SK-N-SH (cell line): ENCODE results near the gene RIMS1. TPM values are rescaled to one million over a fixed set of nuclear protein-coding genes. Genes with fewer than 3 reads are reported as not detected.

Experiments used
- CTCF ChIA-PET: fragments of 300-600, 350-600 bp; formaldehyde crosslinking; extraction: SDS; loops from one replicate; lab custom pipeline; 2021; lab: Yijun Ruan, JAX
- POLR2A ChIA-PET: fragments of 350-600 bp; sonication (Branson Sonifier 250); formaldehyde crosslinking; extraction: SDS; loops from one replicate; lab custom pipeline; 2020; ENCODE audit warnings: antibody characterized with exemption, inconsistent platforms; lab: Yijun Ruan, JAX
- DNase-seq: peaks from one replicate; pipeline ENCODE4 v3.0.0; 2012
- H2AFZ ChIP-seq: fragments of 200-600 bp; sonication (generic); 2 replicates; pipeline ENCODE4 v1.8.1; 2016; ENCODE audit warnings: antibody characterized with exemption, mild to moderate bottlenecking, low read depth
- H3F3A ChIP-seq: fragments of 200-600 bp; sonication (generic); replicated peaks from 2 replicates; pipeline ENCODE3; 2016; ENCODE audit warnings: antibody characterized with exemption, mild to moderate bottlenecking; ENCODE audit not compliant: insufficient read depth
- H3K27ac ChIP-seq, 2 experiments: fragments of 200-500 bp in 1 of 2; fragments of 200-600 bp in 1 of 2; sonication (Bioruptor generic) in 1 of 2; sonication (generic), shearing (Covaris generic) in 1 of 2; 2 replicates each; pipeline versions ENCODE4 v1.5.1 to v1.6.1; 2014 to 2016; ENCODE audit warnings: low read depth in 2 of 2, inconsistent platforms in 1 of 2, low read length in 1 of 2, mild to moderate bottlenecking in 1 of 2, mixed read lengths in 1 of 2
- H3K27me3 ChIP-seq: fragments of 200-600 bp; sonication (generic), shearing (Covaris generic); 2 replicates; pipeline ENCODE4 v1.6.1; 2016; ENCODE audit warnings: mixed run types; ENCODE audit not compliant: insufficient read depth
- H3K36me3 ChIP-seq, 2 experiments: fragments of 200-500 bp in 1 of 2; fragments of 200-600 bp in 1 of 2; sonication (Bioruptor generic) in 1 of 2; sonication (generic) in 1 of 2; replicated peaks in 1 of 2; 2 replicates each; pipeline versions ENCODE3 to v1.5.1; 2014 to 2016; ENCODE audit warnings: low read length in 1 of 2, mild to moderate bottlenecking in 1 of 2; ENCODE audit not compliant: insufficient read depth in 2 of 2, control insufficient read depth in 1 of 2
- H3K4me1 ChIP-seq, 2 experiments: fragments of 200-500 bp in 1 of 2; fragments of 200-600 bp in 1 of 2; sonication (Bioruptor generic) in 1 of 2; sonication (generic), shearing (Covaris generic) in 1 of 2; 2 replicates each; pipeline versions ENCODE4 v1.5.1 to v1.6.1; 2014 to 2016; ENCODE audit warnings: low read depth in 1 of 2, low read length in 1 of 2, mixed run types in 1 of 2; ENCODE audit not compliant: insufficient read depth in 2 of 2, control insufficient read depth in 1 of 2
- H3K4me2 ChIP-seq: fragments of 200-600 bp; sonication (generic), shearing (Covaris generic); 2 replicates; pipeline ENCODE4 v1.6.1; 2017; ENCODE audit warnings: mixed run types
- H3K4me3 ChIP-seq, 2 experiments: fragments of 200-500 bp in 1 of 2; fragments of 200-600 bp in 1 of 2; sonication (Bioruptor generic) in 1 of 2; sonication (generic), shearing (Covaris generic) in 1 of 2; 2 replicates each; pipeline versions ENCODE4 v1.5.1 to v1.8.1; 2014 to 2016; ENCODE audit warnings: low read depth in 2 of 2, inconsistent platforms in 1 of 2, low read length in 1 of 2, mild to moderate bottlenecking in 1 of 2, mixed read lengths in 1 of 2, moderate library complexity in 1 of 2
- H3K79me2 ChIP-seq: fragments of 200-600 bp; sonication (generic); 2 replicates; pipeline ENCODE4 v1.8.1; 2017; ENCODE audit warnings: mild to moderate bottlenecking; ENCODE audit not compliant: insufficient read depth
- H3K9ac ChIP-seq: fragments of 200-600 bp; sonication (generic); 2 replicates; pipeline ENCODE4 v1.6.1; 2017; ENCODE audit warnings: mixed run types
- H3K9me2 ChIP-seq: fragments of 200-600 bp; sonication (generic); 2 replicates; pipeline ENCODE4 v1.6.1; 2017; ENCODE audit warnings: mixed run types
- H3K9me3 ChIP-seq: fragments of 200-600 bp; sonication (generic); 2 replicates; pipeline ENCODE4 v1.6.1; 2017; ENCODE audit warnings: mixed run types, mild to moderate bottlenecking, moderate library complexity
- H4K20me1 ChIP-seq: fragments of 200-600 bp; sonication (generic); 2 replicates; pipeline ENCODE4 v1.6.1; 2017; ENCODE audit warnings: mild to moderate bottlenecking, mixed run types; ENCODE audit not compliant: insufficient read depth
- CHD2 ChIP-seq: fragments of 150-350 bp; IDR thresholded peaks from 2 replicates; pipeline ENCODE4 v1.6.1; 2018; ENCODE audit warnings: low read length; ENCODE audit not compliant: partially characterized antibody
- EP300 ChIP-seq, 2 experiments: IDR thresholded peaks; 2 replicates each; pipeline versions ENCODE4 v1.4.0 to v1.6.1; 2012; ENCODE audit warnings: borderline replicate concordance in 1 of 2, low read depth in 1 of 2, low read length in 1 of 2
- EZH2phosphoT487 ChIP-seq: fragments of 200-600 bp; sonication (generic); IDR thresholded peaks from 2 replicates; pipeline ENCODE4 v1.6.1; 2017; ENCODE audit warnings: low read depth, mixed run types, mild to moderate bottlenecking, antibody characterized with exemption, moderate library complexity, borderline replicate concordance
- FOSL2 ChIP-seq: IDR thresholded peaks from 2 replicates; pipeline ENCODE4 v1.4.0; 2012; ENCODE audit warnings: low read depth, mild to moderate bottlenecking, moderate library complexity, borderline replicate concordance
- GATA2 ChIP-seq: sonication (generic); formaldehyde crosslinking; IDR thresholded peaks from 2 replicates; pipeline ENCODE4 v1.5.0; 2020; ENCODE audit warnings: mild to moderate bottlenecking, missing genetic modification reagents
- MEF2A ChIP-seq: IDR thresholded peaks from 2 replicates; pipeline ENCODE4 v1.4.0; 2012; ENCODE audit warnings: low read depth, borderline replicate concordance
- MXI1 ChIP-seq: IDR thresholded peaks from 2 replicates; pipeline ENCODE4 v1.6.1; 2012; ENCODE audit warnings: mild to moderate bottlenecking, low read depth, low read length, improper control_type of control experiment
- NFIC ChIP-seq: IDR thresholded peaks from 2 replicates; pipeline ENCODE4 v1.4.0; 2012; ENCODE audit warnings: borderline replicate concordance
- POLR2AphosphoS5 ChIP-seq: IDR thresholded peaks from 2 replicates; pipeline ENCODE4 v1.6.1; 2012; ENCODE audit warnings: low read depth, low read length
- RAD21 ChIP-seq: IDR thresholded peaks from 2 replicates; pipeline ENCODE4 v1.6.1; 2012; ENCODE audit warnings: mild to moderate bottlenecking, low read length
- RCOR1 ChIP-seq: fragments of 150-350 bp; IDR thresholded peaks from 2 replicates; pipeline ENCODE4 v1.6.1; 2017; ENCODE audit warnings: antibody characterized with exemption, low read length
- RXRA ChIP-seq: IDR thresholded peaks from 2 replicates; pipeline ENCODE4 v1.4.0; 2012; ENCODE audit warnings: low read depth, mild to moderate bottlenecking, borderline replicate concordance
- SIN3A ChIP-seq: IDR thresholded peaks from 2 replicates; pipeline ENCODE4 v1.6.1; 2012; ENCODE audit warnings: low read depth, mild to moderate bottlenecking, low read length, moderate library complexity, borderline replicate concordance
- SMC3 ChIP-seq: IDR thresholded peaks from 2 replicates; pipeline ENCODE4 v1.6.1; 2012; ENCODE audit warnings: low read depth, low read length, improper control_type of control experiment
- TAF1 ChIP-seq: IDR thresholded peaks from 2 replicates; pipeline ENCODE4 v1.6.1; 2012; ENCODE audit warnings: low read depth, mild to moderate bottlenecking, low read length, moderate library complexity, borderline replicate concordance
- YY1 ChIP-seq: IDR thresholded peaks from 2 replicates; pipeline ENCODE4 v1.4.0; 2012; ENCODE audit warnings: low read depth, mild to moderate bottlenecking
- WGBS: methylation state at CpG from one replicate; pipeline ENCODE4 v1.1.6; 2017; ENCODE audit warnings: low lambda C conversion rate; 5-methylcytosine and 5-hydroxymethylcytosine counted together
- polyA plus RNA-seq, 3 experiments: library from polyadenylated mRNA; depleted of rRNA; stranded (reverse); fragments of >200 nt; gene quantifications; 2 replicates each; pipeline ENCODE4 v1.2.3, GENCODE V29; 2012
- TF ChIP-seq, protein P1 (sequence below): IDR thresholded peaks from 2 replicates; pipeline ENCODE4 v1.6.1; 2012; ENCODE audit warnings: mild to moderate bottlenecking, low read depth, low read length, moderate library complexity
- TF ChIP-seq, protein P2 (sequence below): fragments of 150-350 bp; IDR thresholded peaks from 2 replicates; pipeline ENCODE4 v1.6.1; 2017; ENCODE audit warnings: antibody characterized with exemption, low read length, low read depth, borderline replicate concordance
- TF ChIP-seq, protein P3 (sequence below): IDR thresholded peaks from 2 replicates; pipeline ENCODE4 v1.4.0; 2012; ENCODE audit warnings: low read depth, borderline replicate concordance
- TF ChIP-seq, protein P4 (sequence below): IDR thresholded peaks from 2 replicates; pipeline ENCODE4 v1.4.0; 2012; ENCODE audit warnings: low read depth
- TF ChIP-seq, protein P5 (sequence below): IDR thresholded peaks from 2 replicates; pipeline ENCODE4 v1.4.0; 2012; ENCODE audit warnings: low read depth, borderline replicate concordance

Gene RIMS1
- polyA plus RNA-seq, 1 of the 3 experiments (the other 2 are of a cell fraction) = 0.20 TPM

DNA sequence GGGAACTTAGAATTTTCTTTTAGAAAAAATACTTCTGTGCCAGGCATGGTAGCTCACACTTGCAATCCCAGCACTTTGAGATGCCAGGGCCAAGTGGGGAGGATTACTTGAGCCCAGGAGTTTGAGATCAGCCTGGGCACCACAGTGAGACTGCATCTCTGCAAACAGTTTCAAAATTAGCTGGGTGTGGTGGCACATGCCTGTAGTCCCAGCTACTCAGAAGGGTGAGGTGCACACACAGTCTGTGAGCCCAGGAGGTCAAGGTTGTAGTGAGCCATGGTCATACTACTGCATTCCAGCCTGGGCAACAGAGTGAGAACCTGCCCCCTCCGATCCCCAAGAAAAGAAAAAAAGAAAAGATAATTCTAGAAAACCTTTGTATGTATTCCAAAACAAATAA, 389.5 kb downstream of the RIMS1 start:
- Histone ChIP-seq H3K4me1 (peaks cover 0 to 3% of the 10 kb centered on the region in 2 experiments; a peak in 2 of 4 replicates), H3K9me3 (no peaks in the 10 kb centered on the region), H4K20me1 (no peaks in the 10 kb centered on the region), H3F3A (peaks cover 6% of the 10 kb centered on the region), H3K36me3 (no peaks in the 10 kb centered on the region), H3K4me3 (no peak overlapping the region), H3K79me2 (no peaks in the 10 kb centered on the region), H3K27me3 (no peaks in the 10 kb centered on the region), H3K4me2 (no peak overlapping the region), H3K9me2 (no peaks in the 10 kb centered on the region), H3K9ac (no peak overlapping the region), H3K27ac (no peak overlapping the region), H2AFZ (no peak overlapping the region)
- ChIA-PET CTCF (no interaction called here), POLR2A (no interaction called here)
- DNase-seq = no peak
- 82% methylated on average over 1 of the region's 1 CpG for WGBS
- TF ChIP-seq EZH2phosphoT487 (no peak), NFIC (no peak), YY1 (no peak), SIN3A (no peak), RXRA (no peak), GATA2 (CRISPR knock-in tag) (no peak), TAF1 (no peak), RAD21 (no peak), MEF2A (no peak), POLR2AphosphoS5 (no peak), MXI1 (no peak), EP300 (IDR thresholded peaks at IDR 0.05; ENCODE audit: borderline replicate concordance in 1 of 2, low read depth in 1 of 2, low read length in 1 of 2) (no peak)
- TF ChIP-seq, protein P1, sequence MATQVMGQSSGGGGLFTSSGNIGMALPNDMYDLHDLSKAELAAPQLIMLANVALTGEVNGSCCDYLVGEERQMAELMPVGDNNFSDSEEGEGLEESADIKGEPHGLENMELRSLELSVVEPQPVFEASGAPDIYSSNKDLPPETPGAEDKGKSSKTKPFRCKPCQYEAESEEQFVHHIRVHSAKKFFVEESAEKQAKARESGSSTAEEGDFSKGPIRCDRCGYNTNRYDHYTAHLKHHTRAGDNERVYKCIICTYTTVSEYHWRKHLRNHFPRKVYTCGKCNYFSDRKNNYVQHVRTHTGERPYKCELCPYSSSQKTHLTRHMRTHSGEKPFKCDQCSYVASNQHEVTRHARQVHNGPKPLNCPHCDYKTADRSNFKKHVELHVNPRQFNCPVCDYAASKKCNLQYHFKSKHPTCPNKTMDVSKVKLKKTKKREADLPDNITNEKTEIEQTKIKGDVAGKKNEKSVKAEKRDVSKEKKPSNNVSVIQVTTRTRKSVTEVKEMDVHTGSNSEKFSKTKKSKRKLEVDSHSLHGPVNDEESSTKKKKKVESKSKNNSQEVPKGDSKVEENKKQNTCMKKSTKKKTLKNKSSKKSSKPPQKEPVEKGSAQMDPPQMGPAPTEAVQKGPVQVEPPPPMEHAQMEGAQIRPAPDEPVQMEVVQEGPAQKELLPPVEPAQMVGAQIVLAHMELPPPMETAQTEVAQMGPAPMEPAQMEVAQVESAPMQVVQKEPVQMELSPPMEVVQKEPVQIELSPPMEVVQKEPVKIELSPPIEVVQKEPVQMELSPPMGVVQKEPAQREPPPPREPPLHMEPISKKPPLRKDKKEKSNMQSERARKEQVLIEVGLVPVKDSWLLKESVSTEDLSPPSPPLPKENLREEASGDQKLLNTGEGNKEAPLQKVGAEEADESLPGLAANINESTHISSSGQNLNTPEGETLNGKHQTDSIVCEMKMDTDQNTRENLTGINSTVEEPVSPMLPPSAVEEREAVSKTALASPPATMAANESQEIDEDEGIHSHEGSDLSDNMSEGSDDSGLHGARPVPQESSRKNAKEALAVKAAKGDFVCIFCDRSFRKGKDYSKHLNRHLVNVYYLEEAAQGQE = no peak

DNA sequence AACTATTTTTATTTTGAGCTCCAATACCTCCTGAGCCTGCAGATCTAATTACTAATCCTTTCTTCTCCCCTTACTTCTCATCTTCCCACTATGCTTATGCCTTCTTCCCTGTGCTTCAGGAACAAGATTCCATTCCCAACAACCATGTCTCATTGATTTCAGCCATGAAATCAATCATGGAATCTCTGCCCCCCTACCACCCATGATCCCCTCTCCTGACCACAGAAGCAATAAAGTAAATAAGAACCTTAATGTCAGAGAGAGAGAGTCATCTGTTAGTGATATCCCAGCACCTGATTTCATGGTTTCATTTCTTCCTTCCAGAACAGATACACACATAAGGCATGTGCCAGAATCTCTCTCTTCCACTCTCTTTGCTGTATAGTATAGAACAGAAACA, 395.9 kb downstream of the RIMS1 start:
- no peaks in the 10 kb centered on the region for H3K36me3 ChIP-seq
- H2AFZ ChIP-seq = no peak overlapping the region
- H3K9me3 ChIP-seq = no peaks in the 10 kb centered on the region
- no peak for TF ChIP-seq SMC3
- TF ChIP-seq FOSL2 = no peak
- TF ChIP-seq, protein P2, sequence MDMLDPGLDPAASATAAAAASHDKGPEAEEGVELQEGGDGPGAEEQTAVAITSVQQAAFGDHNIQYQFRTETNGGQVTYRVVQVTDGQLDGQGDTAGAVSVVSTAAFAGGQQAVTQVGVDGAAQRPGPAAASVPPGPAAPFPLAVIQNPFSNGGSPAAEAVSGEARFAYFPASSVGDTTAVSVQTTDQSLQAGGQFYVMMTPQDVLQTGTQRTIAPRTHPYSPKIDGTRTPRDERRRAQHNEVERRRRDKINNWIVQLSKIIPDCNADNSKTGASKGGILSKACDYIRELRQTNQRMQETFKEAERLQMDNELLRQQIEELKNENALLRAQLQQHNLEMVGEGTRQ = no peak
- no peak for TF ChIP-seq MEF2A
- TF ChIP-seq RCOR1 = no peak
- no peak for TF ChIP-seq TAF1
- TF ChIP-seq, protein P3, sequence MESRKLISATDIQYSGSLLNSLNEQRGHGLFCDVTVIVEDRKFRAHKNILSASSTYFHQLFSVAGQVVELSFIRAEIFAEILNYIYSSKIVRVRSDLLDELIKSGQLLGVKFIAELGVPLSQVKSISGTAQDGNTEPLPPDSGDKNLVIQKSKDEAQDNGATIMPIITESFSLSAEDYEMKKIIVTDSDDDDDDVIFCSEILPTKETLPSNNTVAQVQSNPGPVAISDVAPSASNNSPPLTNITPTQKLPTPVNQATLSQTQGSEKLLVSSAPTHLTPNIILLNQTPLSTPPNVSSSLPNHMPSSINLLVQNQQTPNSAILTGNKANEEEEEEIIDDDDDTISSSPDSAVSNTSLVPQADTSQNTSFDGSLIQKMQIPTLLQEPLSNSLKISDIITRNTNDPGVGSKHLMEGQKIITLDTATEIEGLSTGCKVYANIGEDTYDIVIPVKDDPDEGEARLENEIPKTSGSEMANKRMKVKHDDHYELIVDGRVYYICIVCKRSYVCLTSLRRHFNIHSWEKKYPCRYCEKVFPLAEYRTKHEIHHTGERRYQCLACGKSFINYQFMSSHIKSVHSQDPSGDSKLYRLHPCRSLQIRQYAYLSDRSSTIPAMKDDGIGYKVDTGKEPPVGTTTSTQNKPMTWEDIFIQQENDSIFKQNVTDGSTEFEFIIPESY = no peak
- no peak for TF ChIP-seq POLR2AphosphoS5
- TF ChIP-seq, protein P4, sequence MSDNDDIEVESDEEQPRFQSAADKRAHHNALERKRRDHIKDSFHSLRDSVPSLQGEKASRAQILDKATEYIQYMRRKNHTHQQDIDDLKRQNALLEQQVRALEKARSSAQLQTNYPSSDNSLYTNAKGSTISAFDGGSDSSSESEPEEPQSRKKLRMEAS = no peak
- TF ChIP-seq CHD2 = no peak
- no peak for TF ChIP-seq NFIC
- TF ChIP-seq, protein P5, sequence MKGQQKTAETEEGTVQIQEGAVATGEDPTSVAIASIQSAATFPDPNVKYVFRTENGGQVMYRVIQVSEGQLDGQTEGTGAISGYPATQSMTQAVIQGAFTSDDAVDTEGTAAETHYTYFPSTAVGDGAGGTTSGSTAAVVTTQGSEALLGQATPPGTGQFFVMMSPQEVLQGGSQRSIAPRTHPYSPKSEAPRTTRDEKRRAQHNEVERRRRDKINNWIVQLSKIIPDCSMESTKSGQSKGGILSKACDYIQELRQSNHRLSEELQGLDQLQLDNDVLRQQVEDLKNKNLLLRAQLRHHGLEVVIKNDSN = no peak
- H4K20me1 ChIP-seq = no peaks in the 10 kb centered on the region
- no peak overlapping the region for H3K4me3 ChIP-seq
- peaks cover 19% of the 10 kb centered on the region for H3F3A ChIP-seq
- ChIA-PET POLR2A (interaction anchor here (0.6 kb wide), 1 partner anchor 736 kb away, joined by 3 read pairs; no protein-coding TSS in a partner anchor), CTCF (no interaction called here)
- no peaks in the 10 kb centered on the region for H3K9me2 ChIP-seq
- H3K9ac ChIP-seq = no peak overlapping the region
- no peaks in the 10 kb centered on the region for H3K79me2 ChIP-seq
- H3K27ac ChIP-seq = no peak overlapping the region
- no peaks in the 10 kb centered on the region for H3K27me3 ChIP-seq
- H3K4me1 ChIP-seq = peaks cover 0 to 11% of the 10 kb centered on the region in 2 experiments; a peak in 1 of 4 replicates
- H3K4me2 ChIP-seq = no peak overlapping the region
- DNase-seq = no peak
